ENCODE measurements around the gene TNFAIP8L3.

Gene TNFAIP8L3

DNA sequence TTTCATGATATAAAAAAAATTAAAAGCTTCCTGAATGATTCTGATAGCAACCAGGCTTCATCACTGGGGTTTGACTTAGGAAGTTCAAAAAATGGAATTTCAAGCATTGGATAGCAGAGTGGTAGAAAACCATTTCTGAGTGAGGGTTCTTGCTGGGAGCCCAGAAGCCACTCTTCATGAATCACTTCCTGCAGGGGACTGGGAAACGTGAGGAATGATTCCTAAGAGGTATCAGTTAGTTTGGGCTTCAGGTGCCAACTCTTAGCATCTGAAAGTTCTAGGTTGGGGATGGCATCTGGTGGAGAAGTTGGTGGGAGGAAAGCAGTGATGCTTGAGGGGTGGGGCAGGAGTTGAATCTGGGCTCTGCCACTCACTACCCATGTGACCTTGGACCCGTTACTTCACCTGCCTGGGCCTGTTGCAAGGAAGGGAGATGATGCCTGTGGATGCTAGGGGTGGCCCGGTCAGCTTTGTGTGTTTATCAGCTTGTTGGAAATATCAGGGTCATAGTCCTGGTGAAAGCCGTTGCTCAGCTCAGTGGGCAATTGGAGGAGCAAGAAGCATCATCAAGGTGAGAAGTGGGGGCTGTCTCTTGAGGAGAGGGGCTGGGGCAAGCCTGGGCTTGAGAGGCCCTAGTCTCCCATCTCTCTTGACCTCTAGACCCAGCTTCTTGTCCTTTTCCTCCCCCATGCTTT lies 37.0 kb upstream of the TNFAIP8L3 start:
- ATAC-seq (ENCODE audit: insufficient read depth, low read depth) (no peak), DNase-seq (no peak)
- Histone ChIP-seq H3K36me3 (ENCODE audit: insufficient read depth, low read length) (no peaks in the 10 kb centered on the region), H3K9ac (ENCODE audit: low read depth, low read length) (no peak overlapping the region), H3K27ac (ENCODE audit: low read length) (no peak overlapping the region), H3K9me3 (ENCODE audit: insufficient read depth, low read length, severe bottlenecking) (no peaks in the 10 kb centered on the region), H3K27me3 (ENCODE audit: insufficient read depth, low read length, poor library complexity) (peaks cover 2% of the 10 kb centered on the region), H4K20me1 (ENCODE audit: insufficient read depth, low read length) (no peaks in the 10 kb centered on the region), H2AFZ (ENCODE audit: low read depth, low read length) (no peak overlapping the region), H3K4me3 (ENCODE audit: low read depth in 1 of 2, low read length in 2 of 2) (no peak overlapping the region), H3K79me2 (ENCODE audit: insufficient read depth, low read length) (no peaks in the 10 kb centered on the region), H3K4me2 (ENCODE audit: insufficient read depth, low read length) (no peak overlapping the region), H3K4me1 (ENCODE audit: insufficient read depth, low read length) (no peaks in the 10 kb centered on the region)
- TF ChIP-seq EZH2 (IDR thresholded peaks at IDR 0.05; ENCODE audit: borderline replicate concordance, low read depth, low read length, severe bottlenecking): no peak
- TF ChIP-seq, protein P1, sequence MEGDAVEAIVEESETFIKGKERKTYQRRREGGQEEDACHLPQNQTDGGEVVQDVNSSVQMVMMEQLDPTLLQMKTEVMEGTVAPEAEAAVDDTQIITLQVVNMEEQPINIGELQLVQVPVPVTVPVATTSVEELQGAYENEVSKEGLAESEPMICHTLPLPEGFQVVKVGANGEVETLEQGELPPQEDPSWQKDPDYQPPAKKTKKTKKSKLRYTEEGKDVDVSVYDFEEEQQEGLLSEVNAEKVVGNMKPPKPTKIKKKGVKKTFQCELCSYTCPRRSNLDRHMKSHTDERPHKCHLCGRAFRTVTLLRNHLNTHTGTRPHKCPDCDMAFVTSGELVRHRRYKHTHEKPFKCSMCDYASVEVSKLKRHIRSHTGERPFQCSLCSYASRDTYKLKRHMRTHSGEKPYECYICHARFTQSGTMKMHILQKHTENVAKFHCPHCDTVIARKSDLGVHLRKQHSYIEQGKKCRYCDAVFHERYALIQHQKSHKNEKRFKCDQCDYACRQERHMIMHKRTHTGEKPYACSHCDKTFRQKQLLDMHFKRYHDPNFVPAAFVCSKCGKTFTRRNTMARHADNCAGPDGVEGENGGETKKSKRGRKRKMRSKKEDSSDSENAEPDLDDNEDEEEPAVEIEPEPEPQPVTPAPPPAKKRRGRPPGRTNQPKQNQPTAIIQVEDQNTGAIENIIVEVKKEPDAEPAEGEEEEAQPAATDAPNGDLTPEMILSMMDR (IDR thresholded peaks at IDR 0.05; ENCODE audit: borderline replicate concordance, extremely low read depth, low read length, poor library complexity, severe bottlenecking): no peak

DNA sequence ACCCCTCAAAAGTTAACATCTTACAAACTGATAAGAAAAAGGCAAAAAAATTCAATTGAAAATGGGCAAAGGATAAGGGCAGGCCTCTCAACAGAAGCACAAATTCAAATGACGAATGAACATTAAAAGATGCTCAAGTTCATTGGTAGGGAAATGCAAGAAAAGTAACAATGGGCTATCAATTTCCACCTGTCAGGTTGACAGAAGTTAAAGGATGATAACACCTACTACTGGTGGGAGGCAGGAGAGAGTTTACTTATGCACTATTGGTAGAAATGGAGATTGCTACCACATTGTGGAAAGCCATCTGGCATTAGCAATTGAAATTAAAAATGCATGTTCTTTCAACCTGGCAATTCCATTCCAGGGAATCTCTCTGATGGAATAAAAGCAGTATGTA lies 35.6 kb upstream of the TNFAIP8L3 start:
- ATAC-seq (ENCODE audit: insufficient read depth, low read depth): no peak
- Histone ChIP-seq H3K4me2 (ENCODE audit: insufficient read depth, low read length) (no peak overlapping the region), H3K27me3 (ENCODE audit: insufficient read depth, low read length, poor library complexity) (peaks cover 2% of the 10 kb centered on the region), H3K4me3 (ENCODE audit: low read depth in 1 of 2, low read length in 2 of 2) (no peak overlapping the region), H3K4me1 (ENCODE audit: insufficient read depth, low read length) (no peaks in the 10 kb centered on the region), H3K79me2 (ENCODE audit: insufficient read depth, low read length) (no peaks in the 10 kb centered on the region), H4K20me1 (ENCODE audit: insufficient read depth, low read length) (no peaks in the 10 kb centered on the region), H2AFZ (ENCODE audit: low read depth, low read length) (no peak overlapping the region), H3K36me3 (ENCODE audit: insufficient read depth, low read length) (no peaks in the 10 kb centered on the region), H3K9me3 (ENCODE audit: insufficient read depth, low read length, severe bottlenecking) (no peaks in the 10 kb centered on the region), H3K27ac (ENCODE audit: low read length) (no peak overlapping the region), H3K9ac (ENCODE audit: low read depth, low read length) (no peak overlapping the region)
- no peak for DNase-seq
- TF ChIP-seq EZH2 (IDR thresholded peaks at IDR 0.05; ENCODE audit: borderline replicate concordance, low read depth, low read length, severe bottlenecking): no peak
- TF ChIP-seq, protein P1 (IDR thresholded peaks at IDR 0.05; ENCODE audit: borderline replicate concordance, extremely low read depth, low read length, poor library complexity, severe bottlenecking): no peak

DNA sequence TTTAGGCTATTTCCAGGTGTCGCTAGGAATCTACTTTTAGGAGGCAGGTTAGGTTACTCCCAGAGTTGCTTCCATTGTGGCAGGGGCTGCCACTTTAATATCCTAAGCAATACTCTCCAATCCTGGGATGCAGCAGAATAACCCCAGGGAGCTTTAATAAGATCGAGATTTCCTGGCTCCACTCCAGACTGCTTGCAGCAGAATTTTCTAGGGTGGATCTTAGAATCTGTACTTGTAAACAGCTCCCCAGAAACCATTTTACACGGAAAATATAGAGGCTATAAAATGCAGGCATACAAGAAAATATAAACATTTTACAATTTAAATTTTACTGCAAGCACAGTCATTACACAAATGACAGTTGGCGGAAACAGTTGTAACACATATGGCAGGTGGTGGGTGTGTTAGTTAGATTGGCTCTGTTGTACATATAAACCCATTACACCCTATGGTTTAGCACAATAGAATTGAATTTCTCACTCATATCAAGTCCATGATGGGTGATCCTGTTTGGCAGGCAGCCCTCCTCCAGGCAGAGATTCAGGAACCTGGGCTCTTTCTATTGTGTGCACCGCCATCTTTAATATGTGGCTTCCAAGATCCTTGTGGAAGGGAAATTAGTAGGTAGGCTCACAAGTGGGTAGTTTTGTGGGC lies 35.0 kb upstream of the TNFAIP8L3 start:
- H3K4me2 ChIP-seq (ENCODE audit: insufficient read depth, low read length): no peak overlapping the region
- ATAC-seq (ENCODE audit: insufficient read depth, low read depth): no peak
- peaks cover 2% of the 10 kb centered on the region for H3K27me3 ChIP-seq (ENCODE audit: insufficient read depth, low read length, poor library complexity)
- H3K36me3 ChIP-seq (ENCODE audit: insufficient read depth, low read length): no peaks in the 10 kb centered on the region
- H3K79me2 ChIP-seq (ENCODE audit: insufficient read depth, low read length): no peaks in the 10 kb centered on the region
- no peak overlapping the region for H3K9ac ChIP-seq (ENCODE audit: low read depth, low read length)
- H4K20me1 ChIP-seq (ENCODE audit: insufficient read depth, low read length): no peaks in the 10 kb centered on the region
- H2AFZ ChIP-seq (ENCODE audit: low read depth, low read length): no peak overlapping the region
- no peaks in the 10 kb centered on the region for H3K9me3 ChIP-seq (ENCODE audit: insufficient read depth, low read length, severe bottlenecking)
- no peak for DNase-seq
- TF ChIP-seq, protein P1 (IDR thresholded peaks at IDR 0.05; ENCODE audit: borderline replicate concordance, extremely low read depth, low read length, poor library complexity, severe bottlenecking): no peak
- no peak for TF ChIP-seq EZH2 (IDR thresholded peaks at IDR 0.05; ENCODE audit: borderline replicate concordance, low read depth, low read length, severe bottlenecking)
- no peaks in the 10 kb centered on the region for H3K4me1 ChIP-seq (ENCODE audit: insufficient read depth, low read length)
- H3K27ac ChIP-seq (ENCODE audit: low read length): no peak overlapping the region
- H3K4me3 ChIP-seq (ENCODE audit: low read depth in 1 of 2, low read length in 2 of 2): no peak overlapping the region
